H1 (cell line): ENCODE data around the gene CAMK2B.

Source experiments
- CEBPB ChIP-seq: IDR thresholded peaks from 2 replicates; pipeline ENCODE4 v1.6.1; 2012; ENCODE audit warnings: low read depth, low read length
- EZH2 ChIP-seq: fragments of 200-600 bp; sonication (generic); IDR thresholded peaks from 2 replicates; pipeline ENCODE4 v1.7.1; 2012; ENCODE audit warnings: low read depth, mild to moderate bottlenecking, moderate library complexity, low read length, inconsistent platforms; ENCODE audit not compliant: severe bottlenecking
- FOSL1 ChIP-seq: IDR thresholded peaks from 2 replicates; pipeline ENCODE4 v1.6.1; 2011; ENCODE audit warnings: mild to moderate bottlenecking, low read depth, low read length, moderate library complexity; ENCODE audit not compliant: insufficient read depth
- MAFK ChIP-seq: IDR thresholded peaks from 2 replicates; pipeline ENCODE4 v1.6.1; 2012; ENCODE audit warnings: low read depth, mild to moderate bottlenecking, improper control_type of control experiment, low read length
- POLR2AphosphoS5 ChIP-seq: IDR thresholded peaks from 2 replicates; pipeline ENCODE4 v1.6.1; 2011; ENCODE audit warnings: low read depth, low read length
- SP2 ChIP-seq: IDR thresholded peaks from 2 replicates; pipeline ENCODE4 v1.6.1; 2012; ENCODE audit warnings: mild to moderate bottlenecking, low read length, inconsistent platforms
- SP4 ChIP-seq: IDR thresholded peaks from 2 replicates; pipeline ENCODE4 v1.6.1; 2012; ENCODE audit warnings: low read length, inconsistent platforms
- TAF1 ChIP-seq: IDR thresholded peaks from 2 replicates; pipeline ENCODE4 v1.6.1; 2011; ENCODE audit warnings: mild to moderate bottlenecking, low read depth, low read length
- YY1 ChIP-seq: IDR thresholded peaks from 2 replicates; pipeline ENCODE4 v1.6.1; 2011; ENCODE audit warnings: low read depth, mild to moderate bottlenecking, low read length
- TF ChIP-seq, protein P1 (sequence below), 3 experiments: IDR thresholded peaks; 1 replicate in 2 of 3; 2 replicates in 1 of 3; pipeline versions ENCODE4 v1.5.1 to v1.6.1; 2011; ENCODE audit warnings: low read length in 3 of 3, mild to moderate bottlenecking in 3 of 3, inconsistent platforms in 2 of 3, low read depth in 1 of 3, moderate library complexity in 1 of 3; ENCODE audit not compliant: insufficient read depth in 1 of 3; ENCODE audit errors: control extremely low read depth in 1 of 3

DNA sequence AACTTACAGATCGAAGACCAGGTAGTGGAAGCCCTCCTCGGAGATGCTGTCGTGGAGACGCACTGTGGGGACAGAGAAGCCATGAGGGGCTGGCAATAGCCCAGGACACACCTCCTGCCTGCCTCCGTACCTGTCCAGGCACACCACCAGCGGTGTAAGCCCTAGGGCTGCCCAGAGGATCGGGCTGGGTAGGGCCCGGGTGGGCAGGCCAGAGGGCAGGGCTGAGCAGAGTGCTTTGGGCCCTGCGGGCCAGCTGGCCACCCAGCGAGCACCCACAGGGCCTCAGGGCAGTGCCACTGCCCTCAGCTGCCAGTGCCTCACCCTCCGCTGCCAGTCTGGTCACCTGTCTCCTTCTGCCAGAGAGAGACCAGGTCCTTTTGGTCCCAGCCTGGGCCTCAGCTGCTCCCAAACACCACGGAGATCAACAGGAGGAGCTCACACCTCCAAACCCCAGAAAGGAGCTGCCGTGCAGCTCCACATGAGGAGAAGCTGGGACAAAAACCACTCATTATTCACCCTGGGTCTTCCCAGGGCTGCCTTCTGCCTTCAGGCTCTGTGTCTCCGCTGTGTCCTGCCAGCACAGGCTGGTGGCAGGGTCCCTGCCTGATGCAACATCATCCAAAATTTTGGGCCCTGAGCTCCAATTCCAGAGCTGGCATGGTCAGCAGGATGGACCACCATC lies 66.4 kb downstream of the CAMK2B start:
- TF ChIP-seq, protein P1, sequence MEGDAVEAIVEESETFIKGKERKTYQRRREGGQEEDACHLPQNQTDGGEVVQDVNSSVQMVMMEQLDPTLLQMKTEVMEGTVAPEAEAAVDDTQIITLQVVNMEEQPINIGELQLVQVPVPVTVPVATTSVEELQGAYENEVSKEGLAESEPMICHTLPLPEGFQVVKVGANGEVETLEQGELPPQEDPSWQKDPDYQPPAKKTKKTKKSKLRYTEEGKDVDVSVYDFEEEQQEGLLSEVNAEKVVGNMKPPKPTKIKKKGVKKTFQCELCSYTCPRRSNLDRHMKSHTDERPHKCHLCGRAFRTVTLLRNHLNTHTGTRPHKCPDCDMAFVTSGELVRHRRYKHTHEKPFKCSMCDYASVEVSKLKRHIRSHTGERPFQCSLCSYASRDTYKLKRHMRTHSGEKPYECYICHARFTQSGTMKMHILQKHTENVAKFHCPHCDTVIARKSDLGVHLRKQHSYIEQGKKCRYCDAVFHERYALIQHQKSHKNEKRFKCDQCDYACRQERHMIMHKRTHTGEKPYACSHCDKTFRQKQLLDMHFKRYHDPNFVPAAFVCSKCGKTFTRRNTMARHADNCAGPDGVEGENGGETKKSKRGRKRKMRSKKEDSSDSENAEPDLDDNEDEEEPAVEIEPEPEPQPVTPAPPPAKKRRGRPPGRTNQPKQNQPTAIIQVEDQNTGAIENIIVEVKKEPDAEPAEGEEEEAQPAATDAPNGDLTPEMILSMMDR (IDR thresholded peaks at IDR 0.05; ENCODE audit: control extremely low read depth in 1 of 3, insufficient read depth in 1 of 3, low read depth in 1 of 3, low read length in 3 of 3): no peak
- TF ChIP-seq SP4 (no peak), POLR2AphosphoS5 (no peak), YY1 (no peak), EZH2 (no peak), CEBPB (no peak), TAF1 (no peak), FOSL1 (no peak), MAFK (no peak), SP2 (no peak)
